NB4 (cell line): Measurements from ENCODE around the gene CFAP20.

Source experiments
- DNase-seq: peaks from one replicate; pipeline ENCODE4 v3.0.0; 2010; ENCODE audit warnings: low read depth
- H3K4me3 ChIP-seq: one replicate; pipeline ENCODE4 v1.5.1; 2011; ENCODE audit warnings: mild to moderate bottlenecking, low read depth, low read length, moderate library complexity
- MAX ChIP-seq: IDR thresholded peaks from 2 replicates; pipeline ENCODE4 v1.6.1; 2011; ENCODE audit warnings: low read depth, low read length
- MYC ChIP-seq: IDR thresholded peaks from 2 replicates; pipeline ENCODE4 v1.6.1; 2011; ENCODE audit warnings: low read depth, low read length
- POLR2A ChIP-seq: IDR thresholded peaks from 2 replicates; pipeline ENCODE4 v1.6.1; 2011; ENCODE audit warnings: mild to moderate bottlenecking; ENCODE audit not compliant: insufficient read length; ENCODE audit errors: extremely low read depth
- TF ChIP-seq, protein P1 (sequence below): IDR thresholded peaks from one replicate; pipeline ENCODE4 v1.5.1; 2012; ENCODE audit warnings: low read depth, low read length

CFAP20 gene

GRCh38 chr16:58118801-58119508 is 10.2 kb downstream of the CFAP20 start:
- no peak overlapping the region for H3K4me3 ChIP-seq
- TF ChIP-seq, protein P1, sequence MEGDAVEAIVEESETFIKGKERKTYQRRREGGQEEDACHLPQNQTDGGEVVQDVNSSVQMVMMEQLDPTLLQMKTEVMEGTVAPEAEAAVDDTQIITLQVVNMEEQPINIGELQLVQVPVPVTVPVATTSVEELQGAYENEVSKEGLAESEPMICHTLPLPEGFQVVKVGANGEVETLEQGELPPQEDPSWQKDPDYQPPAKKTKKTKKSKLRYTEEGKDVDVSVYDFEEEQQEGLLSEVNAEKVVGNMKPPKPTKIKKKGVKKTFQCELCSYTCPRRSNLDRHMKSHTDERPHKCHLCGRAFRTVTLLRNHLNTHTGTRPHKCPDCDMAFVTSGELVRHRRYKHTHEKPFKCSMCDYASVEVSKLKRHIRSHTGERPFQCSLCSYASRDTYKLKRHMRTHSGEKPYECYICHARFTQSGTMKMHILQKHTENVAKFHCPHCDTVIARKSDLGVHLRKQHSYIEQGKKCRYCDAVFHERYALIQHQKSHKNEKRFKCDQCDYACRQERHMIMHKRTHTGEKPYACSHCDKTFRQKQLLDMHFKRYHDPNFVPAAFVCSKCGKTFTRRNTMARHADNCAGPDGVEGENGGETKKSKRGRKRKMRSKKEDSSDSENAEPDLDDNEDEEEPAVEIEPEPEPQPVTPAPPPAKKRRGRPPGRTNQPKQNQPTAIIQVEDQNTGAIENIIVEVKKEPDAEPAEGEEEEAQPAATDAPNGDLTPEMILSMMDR = no peak
- no peak for TF ChIP-seq MAX
- TF ChIP-seq MYC = no peak
- no peak for TF ChIP-seq POLR2A
- DNase-seq = no peak

GRCh38 chr16:58116529-58116928 is 12.7 kb downstream of the CFAP20 start:
- no peak for DNase-seq
- no peak overlapping the region for H3K4me3 ChIP-seq
- TF ChIP-seq MYC (no peak), MAX (no peak), POLR2A (no peak)
- TF ChIP-seq, protein P1 = no peak

DNA sequence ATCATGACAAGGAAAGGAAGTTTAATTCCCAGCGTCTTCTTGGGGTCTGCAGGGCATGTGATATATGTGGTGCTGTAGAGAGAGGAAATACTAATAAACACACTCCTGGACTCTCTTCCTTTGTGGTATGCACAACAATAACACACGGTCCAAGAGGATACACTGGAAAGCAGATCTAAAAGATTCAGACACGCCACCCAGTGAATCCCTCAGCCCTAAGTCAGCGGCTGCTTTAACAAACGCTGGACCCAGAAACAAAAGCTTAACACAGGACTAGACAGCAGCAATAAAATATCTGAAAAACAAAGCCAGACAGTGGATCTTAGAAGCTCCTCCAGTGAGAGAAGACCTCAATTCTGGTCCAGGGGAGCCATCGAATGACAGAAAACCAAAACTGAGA is 13.1 kb downstream of the CFAP20 start:
- no peak for DNase-seq
- TF ChIP-seq, protein P1 = no peak
- no peak for TF ChIP-seq MYC
- no peak for TF ChIP-seq POLR2A
- TF ChIP-seq MAX = no peak

GRCh38 chr16:58114827-58115825 is 14.1 kb downstream of the CFAP20 start:
- TF ChIP-seq MYC = no peak
- no peak for TF ChIP-seq POLR2A
- TF ChIP-seq, protein P1 = no peak
- no peak for TF ChIP-seq MAX
- H3K4me3 ChIP-seq = no peak overlapping the region
- DNase-seq = no peak

More for the DNA sequence above, 13.1 kb downstream of the CFAP20 start:
- H3K4me3 ChIP-seq = no peak overlapping the region

GRCh38 chr16:58111302-58111627 is 17.9 kb downstream of the CFAP20 start:
- TF ChIP-seq MAX (no peak), MYC (no peak), POLR2A (no peak)
- TF ChIP-seq, protein P1 = no peak
- DNase-seq = no peak
- no peak overlapping the region for H3K4me3 ChIP-seq
